MG63 (cell line): Measurements from ENCODE around the gene AOX1. TPM values are rescaled to one million over a fixed set of nuclear protein-coding genes. Genes with fewer than 3 reads are reported as not detected.
"Not testable (repeated sequence)": the region's sequence is repeated elsewhere in the genome, so short reads cannot be mapped to it uniquely, and the experiment has no call there.

Experiments
- DNase-seq: peaks from one replicate; pipeline ENCODE4 v3.0.0-alpha.2; 2020
- H3K27me3 ChIP-seq: fragments of 250-450 bp; sonication (Bioruptor Pico); 2 replicates; pipeline ENCODE4 v1.5.1; 2020; ENCODE audit warnings: mild to moderate bottlenecking, moderate library complexity
- H3K36me3 ChIP-seq: fragments of 250-450 bp; sonication (Bioruptor Pico); 2 replicates; pipeline ENCODE4 v1.5.1; 2020; ENCODE audit warnings: mild to moderate bottlenecking, moderate library complexity
- H3K4me3 ChIP-seq: fragments of 250-450 bp; sonication (Bioruptor Pico); 2 replicates; pipeline ENCODE4 v1.5.1; 2020; ENCODE audit warnings: mild to moderate bottlenecking, moderate library complexity
- H3K9me3 ChIP-seq: fragments of 250-450 bp; sonication (Bioruptor Pico); 2 replicates; pipeline ENCODE4 v1.5.1; 2020; ENCODE audit warnings: mild to moderate bottlenecking, moderate library complexity
- total RNA-seq: library from RNA; depleted of rRNA; stranded (reverse); fragments of >200 nt; shearing (Covaris generic); gene quantifications from 2 replicates; pipeline ENCODE4 v1.2.3, GENCODE V29; 2014; ENCODE audit warnings: low replicate concordance

AOX1 gene
- total RNA-seq, 1 experiment from 2014 or later, result 19.1 TPM

- Histone ChIP-seq H3K9me3 (no peaks in the 10 kb centered on the region), H3K27me3 (no peaks in the 10 kb centered on the region), H3K36me3 (no peaks in the 10 kb centered on the region), H3K4me3 (no peak overlapping the region)
- DNase-seq, result no peak
Observed at GRCh38 chr2:200617156-200618053, 31.6 kb downstream of the AOX1 start.

GRCh38 chr2:200618054-200618419 lies 32.2 kb downstream of the AOX1 start:
- no peak for DNase-seq
- Histone ChIP-seq H3K4me3 (no peak overlapping the region), H3K27me3 (no peaks in the 10 kb centered on the region), H3K36me3 (no peaks in the 10 kb centered on the region), H3K9me3 (no peaks in the 10 kb centered on the region; the same call in 1 of the 2 replicates)

- H3K9me3 ChIP-seq, result no peaks in the 10 kb centered on the region; the same call in 1 of the 2 replicates
- no peaks in the 10 kb centered on the region for H3K27me3 ChIP-seq
- no peak for DNase-seq
- no peak overlapping the region for H3K4me3 ChIP-seq
- H3K36me3 ChIP-seq, result no peaks in the 10 kb centered on the region
Observed at GRCh38 chr2:200618590-200619021, 32.8 kb downstream of the AOX1 start.

- Histone ChIP-seq H3K27me3 (no peaks in the 10 kb centered on the region), H3K4me3 (no peak overlapping the region), H3K9me3 (no peaks in the 10 kb centered on the region; the same call in 1 of the 2 replicates), H3K36me3 (no peaks in the 10 kb centered on the region)
- DNase-seq, result no peak
Observed at GRCh38 chr2:200619279-200619678, 33.5 kb downstream of the AOX1 start.

- H3K9me3 ChIP-seq, result no peaks in the 10 kb centered on the region; the same call in 1 of the 2 replicates
- no peak for DNase-seq
- H3K4me3 ChIP-seq, result no peak overlapping the region
- H3K27me3 ChIP-seq, result no peaks in the 10 kb centered on the region
- no peaks in the 10 kb centered on the region for H3K36me3 ChIP-seq
Observed at GRCh38 chr2:200620606-200621390, 35.0 kb downstream of the AOX1 start.

GRCh38 chr2:200622106-200622505 lies 36.3 kb downstream of the AOX1 start:
- Histone ChIP-seq H3K9me3 (no peaks in the 10 kb centered on the region; the same call in 1 of the 2 replicates), H3K36me3 (no peaks in the 10 kb centered on the region), H3K27me3 (no peaks in the 10 kb centered on the region), H3K4me3 (no peak overlapping the region)
- no peak for DNase-seq

GRCh38 chr2:200624026-200624425 lies 38.2 kb downstream of the AOX1 start:
- H3K27me3 ChIP-seq, result no peaks in the 10 kb centered on the region
- no peaks in the 10 kb centered on the region; the same call in 1 of the 2 replicates for H3K9me3 ChIP-seq
- no peak overlapping the region for H3K4me3 ChIP-seq
- no peak for DNase-seq
- H3K36me3 ChIP-seq, result no peaks in the 10 kb centered on the region

- Histone ChIP-seq H3K9me3 (no peaks in the 10 kb centered on the region; the same call in 1 of the 2 replicates), H3K4me3 (no peak overlapping the region), H3K36me3 (no peaks in the 10 kb centered on the region), H3K27me3 (no peaks in the 10 kb centered on the region)
- no peak for DNase-seq
Observed at GRCh38 chr2:200624658-200625057, 38.8 kb downstream of the AOX1 start.

- no peaks in the 10 kb centered on the region for H3K36me3 ChIP-seq
- no peaks in the 10 kb centered on the region for H3K27me3 ChIP-seq
- no peaks in the 10 kb centered on the region; the same call in 1 of the 2 replicates for H3K9me3 ChIP-seq
- DNase-seq, result no peak
- no peak overlapping the region for H3K4me3 ChIP-seq
Observed at GRCh38 chr2:200625282-200625681, 39.5 kb downstream of the AOX1 start.

GRCh38 chr2:200625958-200626363 lies 40.1 kb downstream of the AOX1 start:
- Histone ChIP-seq H3K4me3 (no peak overlapping the region), H3K27me3 (no peaks in the 10 kb centered on the region), H3K9me3 (no peaks in the 10 kb centered on the region; the same call in 1 of the 2 replicates), H3K36me3 (no peaks in the 10 kb centered on the region)
- no peak for DNase-seq

GRCh38 chr2:200627110-200627770 lies 41.4 kb downstream of the AOX1 start:
- H3K27me3 ChIP-seq, result no peaks in the 10 kb centered on the region
- no peak for DNase-seq
- H3K36me3 ChIP-seq, result no peaks in the 10 kb centered on the region
- no peaks in the 10 kb centered on the region; the same call in 1 of the 2 replicates for H3K9me3 ChIP-seq
- H3K4me3 ChIP-seq, result no peak overlapping the region

GRCh38 chr2:200628461-200628860 lies 42.6 kb downstream of the AOX1 start:
- H3K36me3 ChIP-seq, H3K4me3 ChIP-seq, H3K27me3 ChIP-seq, H3K9me3 ChIP-seq: not testable (repeated sequence)
- DNase-seq, result peak; percentile 68

GRCh38 chr2:200631287-200631686 lies 45.5 kb downstream of the AOX1 start:
- H3K36me3 ChIP-seq, result no peaks in the 10 kb centered on the region
- no peaks in the 10 kb centered on the region for H3K27me3 ChIP-seq
- DNase-seq, result no peak
- no peak overlapping the region for H3K4me3 ChIP-seq
- no peaks in the 10 kb centered on the region for H3K9me3 ChIP-seq

GRCh38 chr2:200634231-200634964 lies 48.6 kb downstream of the AOX1 start:
- DNase-seq, result no peak
- no peaks in the 10 kb centered on the region for H3K27me3 ChIP-seq
- no peaks in the 10 kb centered on the region; the same call in 1 of the 2 replicates for H3K36me3 ChIP-seq

GRCh38 chr2:200635251-200635650 lies 49.4 kb downstream of the AOX1 start:
- Histone ChIP-seq H3K36me3 (no peaks in the 10 kb centered on the region; the same call in 1 of the 2 replicates), H3K9me3 (no peaks in the 10 kb centered on the region), H3K27me3 (no peaks in the 10 kb centered on the region), H3K4me3 (no peak overlapping the region)
- no peak for DNase-seq

More at GRCh38 chr2:200634231-200634964, 48.6 kb downstream of the AOX1 start:
- no peak overlapping the region for H3K4me3 ChIP-seq
- H3K9me3 ChIP-seq, result no peaks in the 10 kb centered on the region

GRCh38 chr2:200637901-200638300 lies 52.1 kb downstream of the AOX1 start:
- DNase-seq, result no peak
- no peaks in the 10 kb centered on the region for H3K9me3 ChIP-seq
- no peak overlapping the region for H3K4me3 ChIP-seq
- H3K27me3 ChIP-seq, result no peaks in the 10 kb centered on the region
- no peaks in the 10 kb centered on the region; the same call in 1 of the 2 replicates for H3K36me3 ChIP-seq
